NCI-H748 (cell line): ENCODE results near the gene SPCS2.
"Not testable (repeated sequence)": the region's sequence is repeated elsewhere in the genome, so short reads cannot be mapped to it uniquely, and the experiment has no call there.

Experiments used
- DNase-seq: peaks from one replicate; lab custom pipeline; 2025; ENCODE audit not compliant: unreplicated experiment; lab: John Stamatoyannopoulos, UW

Gene SPCS2

GRCh38 chr11:75000975-75001354 lies 51.9 kb downstream of the SPCS2 start:
- no peak for DNase-seq

GRCh38 chr11:75001686-75002085 lies 52.6 kb downstream of the SPCS2 start:
- no peak for DNase-seq

- no peak for DNase-seq
These were observed 53.5 kb downstream of the SPCS2 start for GRCh38 chr11:75002516-75002915.

- no peak for DNase-seq
These were observed 55.1 kb downstream of the SPCS2 start for GRCh38 chr11:75004215-75004614.

- DNase-seq: no peak
These were observed 62.3 kb downstream of the SPCS2 start for GRCh38 chr11:75011357-75011756.

GRCh38 chr11:75011872-75012271 lies 62.8 kb downstream of the SPCS2 start:
- no peak for DNase-seq

GRCh38 chr11:75013051-75013450 lies 64.0 kb downstream of the SPCS2 start:
- no peak for DNase-seq

GRCh38 chr11:75014129-75014528 lies 65.1 kb downstream of the SPCS2 start:
- DNase-seq: no peak

- DNase-seq: not testable (repeated sequence)
These were observed 70.1 kb downstream of the SPCS2 start for GRCh38 chr11:75019200-75019599.

- DNase-seq: not testable (repeated sequence)
These were observed 71.3 kb downstream of the SPCS2 start for GRCh38 chr11:75020328-75020727.

GRCh38 chr11:75022296-75022695 lies 73.2 kb downstream of the SPCS2 start:
- DNase-seq: no peak

GRCh38 chr11:75022759-75023396 lies 73.8 kb downstream of the SPCS2 start:
- DNase-seq: peak; percentile 59

GRCh38 chr11:75023446-75024067 lies 74.5 kb downstream of the SPCS2 start:
- no peak for DNase-seq

GRCh38 chr11:75024068-75024449 lies 75.0 kb downstream of the SPCS2 start:
- no peak for DNase-seq

- DNase-seq: no peak
These were observed 75.7 kb downstream of the SPCS2 start for GRCh38 chr11:75024764-75025211.

GRCh38 chr11:75025561-75025960 lies 76.5 kb downstream of the SPCS2 start:
- no peak for DNase-seq

- no peak for DNase-seq
These were observed 79.3 kb downstream of the SPCS2 start for GRCh38 chr11:75028321-75028720.
